Measurements from ENCODE around the gene GPC5. TPM values are rescaled to one million over a fixed set of nuclear protein-coding genes. Genes with fewer than 3 reads are reported as not detected.

Gene GPC5
- total and polyA plus RNA-seq, 2 experiments from 2014 or later: 0.32 TPM; not detected in 1

DNA sequence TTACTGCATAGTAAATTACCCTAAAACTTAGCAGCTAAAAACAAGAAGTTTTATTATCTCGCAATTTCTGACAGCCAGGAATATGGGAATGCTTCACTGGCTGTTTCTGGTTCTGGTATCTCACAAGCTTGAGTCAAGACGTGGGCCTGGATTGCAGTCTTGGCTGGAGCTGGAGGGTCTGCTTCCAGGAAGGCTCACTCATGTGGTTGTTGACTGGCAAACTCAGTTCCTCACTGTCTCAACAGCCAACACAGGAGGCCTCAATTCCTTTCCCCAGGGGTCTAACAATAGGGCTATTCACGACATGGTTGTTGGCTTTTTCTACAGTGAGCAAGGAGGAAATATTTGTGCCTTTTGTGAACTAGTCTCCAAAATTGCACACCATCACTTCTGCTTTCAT is 146.3 kb downstream of the GPC5 start:
- Histone ChIP-seq H3K4me3 (no peak overlapping the region), H3K36me3 (ENCODE audit: low read depth) (no peaks in the 10 kb centered on the region), H3K9me3 (ENCODE audit: low read depth) (peaks cover 5% of the 10 kb centered on the region), H3K27me3 (replicated peaks; ENCODE audit: insufficient read depth) (no peaks in the 10 kb centered on the region), H3K9me2 (ENCODE audit: insufficient read depth) (no peaks in the 10 kb centered on the region), H3F3A (ENCODE audit: insufficient read depth) (no peaks in the 10 kb centered on the region), H3K27ac (no peak overlapping the region), H4K20me1 (ENCODE audit: insufficient read depth) (no peaks in the 10 kb centered on the region), H3K4me1 (ENCODE audit: insufficient read depth) (no peaks in the 10 kb centered on the region), H2AFZ (no peak overlapping the region), H3K4me2 (ENCODE audit: unreplicated experiment) (no peak overlapping the region), H3K9ac (no peak overlapping the region), H3K79me2 (ENCODE audit: insufficient read depth) (no peaks in the 10 kb centered on the region)
- no peak for DNase-seq
- no peak for TF ChIP-seq EZH2phosphoT487 (IDR thresholded peaks at IDR 0.05; ENCODE audit: insufficient read depth, low read depth)
- TF ChIP-seq EZH2 (IDR thresholded peaks at IDR 0.05; ENCODE audit: insufficient read depth, poor library complexity, severe bottlenecking): no peak
- WGBS, 2 experiments (ENCODE audit: low coverage in 1 of 2, low lambda C conversion rate in 2 of 2, missing lambda C conversion rate in 2 of 2): 0 to 2% methylated on average over 3 of the region's 3 CpGs
- in situ Hi-C loops (cut with MboI): no loop called here

DNA sequence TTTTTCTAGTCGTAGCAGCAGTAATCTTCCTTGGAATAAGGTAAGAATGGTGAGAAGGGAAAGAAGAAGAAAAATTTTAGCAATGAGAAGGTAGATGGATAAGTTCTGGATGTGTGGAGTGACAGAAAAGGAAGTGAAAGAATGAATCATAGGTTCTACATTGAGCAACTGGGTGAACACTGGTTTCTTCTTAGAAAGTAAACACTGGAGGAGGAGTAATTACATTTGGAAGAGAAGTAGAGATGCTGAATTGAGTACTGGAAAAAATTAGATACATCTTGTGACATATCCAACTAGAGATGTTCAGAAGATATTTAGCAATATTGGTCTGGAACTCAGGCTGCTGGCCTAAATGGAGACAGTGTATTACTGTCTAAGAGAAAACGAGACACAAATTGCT is 148.5 kb downstream of the GPC5 start:
- Histone ChIP-seq H3K4me2 (ENCODE audit: unreplicated experiment) (no peak overlapping the region), H3F3A (ENCODE audit: insufficient read depth) (no peaks in the 10 kb centered on the region), H3K79me2 (ENCODE audit: insufficient read depth) (no peaks in the 10 kb centered on the region), H3K4me3 (no peak overlapping the region), H3K4me1 (ENCODE audit: insufficient read depth) (no peaks in the 10 kb centered on the region), H3K27me3 (replicated peaks; ENCODE audit: insufficient read depth) (no peaks in the 10 kb centered on the region), H3K27ac (no peak overlapping the region), H4K20me1 (ENCODE audit: insufficient read depth) (no peaks in the 10 kb centered on the region), H2AFZ (no peak overlapping the region), H3K9me2 (ENCODE audit: insufficient read depth) (no peaks in the 10 kb centered on the region), H3K9ac (no peak overlapping the region), H3K9me3 (ENCODE audit: low read depth) (peaks cover 5% of the 10 kb centered on the region), H3K36me3 (ENCODE audit: low read depth) (no peaks in the 10 kb centered on the region)
- in situ Hi-C loops (cut with MboI): no loop called here
- TF ChIP-seq EZH2 (IDR thresholded peaks at IDR 0.05; ENCODE audit: insufficient read depth, poor library complexity, severe bottlenecking) (no peak), EZH2phosphoT487 (IDR thresholded peaks at IDR 0.05; ENCODE audit: insufficient read depth, low read depth) (no peak)
- DNase-seq: no peak
- WGBS, 2 experiments (ENCODE audit: low coverage in 1 of 2, low lambda C conversion rate in 2 of 2, missing lambda C conversion rate in 2 of 2): 1 to 8% methylated on average over 2 of the region's 2 CpGs

DNA sequence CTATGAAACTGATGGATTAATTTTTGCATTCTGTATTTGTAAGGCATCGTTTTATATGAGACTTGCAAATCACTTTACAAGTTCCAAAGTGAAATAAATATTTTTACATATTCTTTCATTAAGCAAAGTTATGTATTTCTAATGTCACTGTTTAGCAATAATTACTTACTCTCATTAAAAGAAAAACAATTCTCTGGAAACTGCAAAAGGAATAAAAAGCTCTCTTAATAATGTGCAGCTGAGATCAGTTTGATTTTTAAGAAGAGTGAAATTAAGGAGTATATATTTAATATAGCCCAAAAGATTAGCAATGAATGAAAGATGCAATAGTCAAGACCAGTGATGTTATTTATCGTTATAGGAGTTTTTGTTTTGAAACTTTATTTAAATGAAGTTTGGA is 155.2 kb downstream of the GPC5 start:
- H3K27ac ChIP-seq: no peak overlapping the region
- H3K4me2 ChIP-seq (ENCODE audit: unreplicated experiment): no peak overlapping the region
- no peaks in the 10 kb centered on the region for H3K4me1 ChIP-seq (ENCODE audit: insufficient read depth)
- H3K9ac ChIP-seq: no peak overlapping the region
- no peak for DNase-seq
- no peaks in the 10 kb centered on the region for H3K9me3 ChIP-seq (ENCODE audit: low read depth)
- no peaks in the 10 kb centered on the region for H3K27me3 ChIP-seq (replicated peaks; ENCODE audit: insufficient read depth)
- TF ChIP-seq EZH2 (IDR thresholded peaks at IDR 0.05; ENCODE audit: insufficient read depth, poor library complexity, severe bottlenecking) (no peak), EZH2phosphoT487 (IDR thresholded peaks at IDR 0.05; ENCODE audit: insufficient read depth, low read depth) (no peak)
- H4K20me1 ChIP-seq (ENCODE audit: insufficient read depth): no peaks in the 10 kb centered on the region
- H3F3A ChIP-seq (ENCODE audit: insufficient read depth): no peaks in the 10 kb centered on the region
- H3K4me3 ChIP-seq: no peak overlapping the region
- no peaks in the 10 kb centered on the region for H3K9me2 ChIP-seq (ENCODE audit: insufficient read depth)
- in situ Hi-C loops (cut with MboI): no loop called here
- WGBS, 2 experiments (ENCODE audit: low coverage in 1 of 2, low lambda C conversion rate in 2 of 2, missing lambda C conversion rate in 2 of 2): 15 to 21% methylated on average over 2 of the region's 2 CpGs
- no peaks in the 10 kb centered on the region for H3K79me2 ChIP-seq (ENCODE audit: insufficient read depth)
- no peak overlapping the region for H2AFZ ChIP-seq
- no peaks in the 10 kb centered on the region for H3K36me3 ChIP-seq (ENCODE audit: low read depth)

DNA sequence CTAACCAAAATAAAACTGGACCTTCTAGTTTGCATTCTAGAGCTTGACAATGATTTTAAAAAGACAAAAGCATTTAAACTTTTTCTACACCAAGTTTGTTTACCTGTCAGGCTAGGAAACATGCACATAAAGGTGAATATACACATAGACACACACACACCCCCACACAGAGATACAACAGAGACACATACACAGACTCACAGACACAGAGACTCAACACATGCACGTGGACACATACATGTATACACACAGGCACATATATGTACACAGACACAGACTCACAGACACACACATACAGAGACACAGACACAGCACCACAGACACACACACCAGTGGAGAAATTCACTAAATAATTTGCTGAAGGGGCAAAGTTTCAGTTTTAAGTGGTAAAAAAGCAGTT is 155.7 kb downstream of the GPC5 start:
- no peak overlapping the region for H3K4me3 ChIP-seq
- H3F3A ChIP-seq (ENCODE audit: insufficient read depth): no peaks in the 10 kb centered on the region
- no peaks in the 10 kb centered on the region for H3K79me2 ChIP-seq (ENCODE audit: insufficient read depth)
- H3K9me2 ChIP-seq (ENCODE audit: insufficient read depth): no peaks in the 10 kb centered on the region
- H3K4me2 ChIP-seq (ENCODE audit: unreplicated experiment): no peak overlapping the region
- no peaks in the 10 kb centered on the region for H4K20me1 ChIP-seq (ENCODE audit: insufficient read depth)
- in situ Hi-C loops (cut with MboI): no loop called here
- 0 to 10% methylated on average over 1 of the region's 1 CpG for WGBS, 2 experiments (ENCODE audit: low coverage in 1 of 2, low lambda C conversion rate in 2 of 2, missing lambda C conversion rate in 2 of 2)
- no peaks in the 10 kb centered on the region for H3K4me1 ChIP-seq (ENCODE audit: insufficient read depth)
- no peak overlapping the region for H3K27ac ChIP-seq
- H3K27me3 ChIP-seq (replicated peaks; ENCODE audit: insufficient read depth): no peaks in the 10 kb centered on the region
- TF ChIP-seq EZH2phosphoT487 (IDR thresholded peaks at IDR 0.05; ENCODE audit: insufficient read depth, low read depth) (no peak), EZH2 (IDR thresholded peaks at IDR 0.05; ENCODE audit: insufficient read depth, poor library complexity, severe bottlenecking) (no peak)
- no peak for DNase-seq
- H3K9me3 ChIP-seq (ENCODE audit: low read depth): no peaks in the 10 kb centered on the region
- H3K9ac ChIP-seq: no peak overlapping the region
- H2AFZ ChIP-seq: no peak overlapping the region
- no peaks in the 10 kb centered on the region for H3K36me3 ChIP-seq (ENCODE audit: low read depth)

Measured in GM23248 (cell line).